H1 (cell line): ENCODE data around the gene ATAD5. TPM values are rescaled to one million over a fixed set of nuclear protein-coding genes. Genes with fewer than 3 reads are reported as not detected.

Experiments
- BACH1 ChIP-seq: IDR thresholded peaks from 2 replicates; pipeline ENCODE4 v1.6.1; 2012; ENCODE audit warnings: low read length, improper control_type of control experiment
- CHD7 ChIP-seq: fragments of 300-600 bp; sonication (generic); IDR thresholded peaks from 2 replicates; pipeline ENCODE4 v1.7.1; 2012; ENCODE audit warnings: low read length, moderate library complexity, mild to moderate bottlenecking, inconsistent platforms; ENCODE audit not compliant: insufficient replicate concordance
- KDM4A ChIP-seq: IDR thresholded peaks from one replicate; pipeline ENCODE4 v1.7.1; 2012; ENCODE audit warnings: low read depth, mild to moderate bottlenecking, moderate library complexity, low read length, inconsistent platforms; ENCODE audit not compliant: severe bottlenecking
- MAFK ChIP-seq: IDR thresholded peaks from 2 replicates; pipeline ENCODE4 v1.6.1; 2012; ENCODE audit warnings: low read depth, mild to moderate bottlenecking, improper control_type of control experiment, low read length
- RFX5 ChIP-seq: IDR thresholded peaks from 2 replicates; pipeline ENCODE4 v1.6.1; 2011; ENCODE audit warnings: low read depth, low read length, improper control_type of control experiment, borderline replicate concordance
- RNF2 ChIP-seq: fragments of 200-900, 300-1000 bp; sonication (generic); IDR thresholded peaks from 2 replicates; pipeline ENCODE4 v1.7.1; 2016; ENCODE audit warnings: borderline replicate concordance, low read depth, mild to moderate bottlenecking, antibody characterized with exemption, low read length; ENCODE audit not compliant: poor library complexity, severe bottlenecking; ENCODE audit errors: missing control alignments
- SP2 ChIP-seq: IDR thresholded peaks from 2 replicates; pipeline ENCODE4 v1.6.1; 2012; ENCODE audit warnings: mild to moderate bottlenecking, low read length, inconsistent platforms
- SUZ12 ChIP-seq: fragments of 200-600 bp; sonication (generic); IDR thresholded peaks from 2 replicates; pipeline ENCODE4 v1.6.1; 2012; ENCODE audit warnings: mild to moderate bottlenecking, inconsistent platforms, low read length, moderate library complexity, mixed read lengths
- ZNF274 ChIP-seq: IDR thresholded peaks from 2 replicates; pipeline ENCODE4 v1.7.0; 2012; ENCODE audit warnings: low read length, borderline replicate concordance; ENCODE audit errors: extremely low read depth
- polyA plus RNA-seq, 7 experiments: library from polyadenylated mRNA; depleted of rRNA in 3 of 7; stranded (reverse) in 5 of 7; unstranded in 2 of 7; fragments of >200 nt in 5 of 7; fragments of 200-250 nt in 2 of 7; gene quantifications; 1 replicate in 5 of 7; 2 replicates in 1 of 7; 4 replicates in 1 of 7; pipeline versions ENCODE4 v1.2.1 to v1.2.3, GENCODE V29; 2011 to 2013; ENCODE audit warnings: missing spikeins in 2 of 7, mixed read lengths in 2 of 7
- total RNA-seq: library from RNA; stranded (reverse); fragmentation: NEBNext Ultra II Directional; extraction: Animal tissue kit (Norgen Biotek cat#: 25700); gene quantifications from 2 replicates; pipeline ENCODE4 v1.2.1, GENCODE V29; 2021

Gene ATAD5
- total and polyA plus RNA-seq, 2 of the 8 experiments (the other 6 are each of a cell fraction or from before 2014, with no cell fraction given) = 3.5 to 30.0 TPM

- TF ChIP-seq CHD7 = no peak
- no peak for TF ChIP-seq MAFK
- no peak for TF ChIP-seq SUZ12
- no peak for TF ChIP-seq RFX5
- no peak for TF ChIP-seq RNF2
- TF ChIP-seq ZNF274 = no peak
- TF ChIP-seq BACH1 = no peak
- TF ChIP-seq KDM4A = no peak
- no peak for TF ChIP-seq SP2
Measured at GRCh38 chr17:30793282-30793977, 38.3 kb upstream of the ATAD5 start (continued).
